Left cardiac atrium (tissue), 4 donors: ENCODE results near the gene RINL. TPM values are rescaled to one million over a fixed set of nuclear protein-coding genes. Genes with fewer than 3 reads are reported as not detected.

Source experiments
- ATAC-seq, 2 donors: fragments of 200-7000 bp; cut with Tn5 transposase; one replicate each; pipeline ENCODE4 v1.9.1; 2020; ENCODE audit warnings: mild to moderate bottlenecking in 2 of 2, moderate library complexity in 2 of 2
- DNase-seq: peaks from one replicate; pipeline ENCODE4 v3.0.0-alpha.2; 2020
- intact Hi-C, 2 donors: fragments of 100-400 bp; cut with DNase I; formaldehyde crosslinking; loops; one replicate each; pipeline versions ENCODE4 v1.14.1 to v1.15.1; 2022 to 2023
- long read RNA-seq: library from polyadenylated mRNA; unstranded; transcript quantifications from one replicate; pipeline ENCODE4 v2.0.0, GENCODE V29; 2021
- total RNA-seq, 2 donors: library from RNA; stranded (reverse); fragmentation: NEBNext Ultra II Directional; extraction: Animal tissue kit (Norgen Biotek cat#: 25700); gene quantifications; one replicate each; pipeline ENCODE4 v1.2.1, GENCODE V29; 2021
- donor health status: DM: no; HTN: yes; CAD: no.
- donor health status: DM: no; HTN: yes; CAD: no; lungs with severe emphysema.
- donor health status: DM: yes; HTN: yes; CAD: no.
- donor health status: Dilated cardiomyopathy.

RINL gene
- total RNA-seq, result 1 to 10 TPM; 4.4 to 7.6 TPM
- long read RNA-seq, partial matches to known transcripts, result 2 of 2 reads
- long read RNA-seq, other reads (novel, unspliced or antisense), result 0 of 2 reads

DNA sequence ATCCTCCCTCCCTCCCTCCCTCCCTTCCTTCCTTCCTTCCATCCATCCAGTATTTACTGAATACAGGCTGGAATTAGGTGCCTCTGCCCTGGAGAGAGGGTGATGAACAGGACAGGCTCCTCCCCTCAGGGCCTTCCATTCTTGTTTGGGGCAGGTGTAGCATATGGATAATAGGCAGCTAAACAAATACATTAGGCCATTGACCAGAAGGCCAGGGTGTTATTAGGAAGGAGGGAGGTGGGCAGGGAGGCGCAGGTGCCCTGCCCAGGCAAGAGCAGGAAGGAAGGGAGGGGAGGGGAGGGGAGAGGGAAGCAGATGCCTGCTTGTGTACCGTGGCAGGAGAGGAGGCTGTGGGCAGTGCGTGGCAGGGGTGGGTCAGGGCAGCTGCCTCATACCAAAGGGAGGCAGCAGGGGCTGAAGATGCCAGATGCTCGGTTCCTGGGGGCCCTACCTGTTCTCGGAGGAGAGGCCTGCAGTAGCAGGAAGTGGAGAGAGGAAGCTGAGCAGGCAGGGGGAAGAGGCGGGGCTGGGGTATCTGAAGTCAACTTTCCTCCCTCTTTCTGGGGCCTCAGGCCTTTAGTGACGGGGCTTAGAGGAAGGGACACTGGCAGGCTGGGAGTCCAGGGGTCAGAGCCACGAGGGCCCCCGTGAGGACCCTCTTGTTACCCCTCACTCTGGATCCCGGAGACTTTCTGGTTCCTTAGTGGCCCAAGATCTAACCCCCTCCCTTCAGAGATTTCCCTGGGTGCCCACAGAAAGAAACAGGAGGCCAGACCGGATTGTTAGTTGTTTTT lies at the start of gene RINL:
Gene RINL, minus strand, starts transcription at position 495 of the 794 bp plus-strand sequence. CDS start 1,533 bp downstream, outside the sequence.
- peak; percentile 33 for DNase-seq
- intact Hi-C loops, result no loop called here
- peak; percentile 40 to 72 for ATAC-seq

DNA sequence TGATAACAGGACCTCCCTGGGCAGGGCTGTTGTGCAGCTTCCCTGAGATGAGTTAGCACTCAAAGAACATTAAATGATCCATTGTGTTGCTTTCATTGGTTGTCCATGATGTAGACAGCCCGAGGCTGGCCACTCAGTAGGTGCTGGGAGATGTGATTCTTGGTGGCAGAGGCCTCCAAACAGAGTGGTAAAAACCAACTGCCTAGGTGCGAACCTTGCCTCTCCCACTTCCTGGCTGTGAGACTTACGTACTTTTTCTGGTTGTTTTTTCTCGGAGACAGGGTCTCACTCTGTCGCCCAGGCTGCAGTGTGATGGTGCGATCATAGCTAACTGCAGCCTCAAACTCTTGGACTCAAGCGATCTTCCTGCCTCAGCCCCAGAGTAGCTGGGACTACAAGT lies 46.3 kb upstream of the RINL start:
- DNase-seq (no peak), ATAC-seq (peak in 1 of 2 donors; percentile 27)
- intact Hi-C loops, result loop anchor here (10.0 kb wide), 3 partner anchors 280 to 380 kb away; partner anchors contain the start of genes ACTN4 (in 1 of the 2), EIF3K (in 1 of the 2) and MAP4K1 (in 1 of the 2)

DNA sequence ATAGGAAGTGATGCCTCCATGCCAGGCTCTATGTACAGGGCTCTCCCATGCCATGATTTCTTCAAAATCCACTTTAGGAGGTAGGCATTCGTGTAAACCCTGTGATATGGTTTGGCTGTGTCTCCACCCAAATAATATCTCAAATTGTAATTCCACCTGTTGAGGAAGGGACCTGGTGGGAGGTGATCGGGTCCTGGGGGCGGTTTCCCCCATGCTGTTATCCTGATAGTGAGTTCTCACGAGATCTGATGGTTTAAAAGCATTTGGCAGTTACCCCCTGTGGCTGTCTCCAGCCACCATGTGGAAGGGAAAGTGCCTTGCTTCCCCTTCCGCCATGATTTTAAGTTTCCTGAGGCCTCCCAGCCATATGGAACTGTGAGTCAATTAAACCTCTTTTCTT lies 44.4 kb upstream of the RINL start:
- DNase-seq, result no peak
- ATAC-seq, result no peak
- intact Hi-C loops, result loop anchor here (10.0 kb wide), 3 partner anchors 278 to 378 kb away; partner anchors contain the start of genes ACTN4 (in 1 of the 2), EIF3K (in 1 of the 2) and MAP4K1 (in 1 of the 2)

DNA sequence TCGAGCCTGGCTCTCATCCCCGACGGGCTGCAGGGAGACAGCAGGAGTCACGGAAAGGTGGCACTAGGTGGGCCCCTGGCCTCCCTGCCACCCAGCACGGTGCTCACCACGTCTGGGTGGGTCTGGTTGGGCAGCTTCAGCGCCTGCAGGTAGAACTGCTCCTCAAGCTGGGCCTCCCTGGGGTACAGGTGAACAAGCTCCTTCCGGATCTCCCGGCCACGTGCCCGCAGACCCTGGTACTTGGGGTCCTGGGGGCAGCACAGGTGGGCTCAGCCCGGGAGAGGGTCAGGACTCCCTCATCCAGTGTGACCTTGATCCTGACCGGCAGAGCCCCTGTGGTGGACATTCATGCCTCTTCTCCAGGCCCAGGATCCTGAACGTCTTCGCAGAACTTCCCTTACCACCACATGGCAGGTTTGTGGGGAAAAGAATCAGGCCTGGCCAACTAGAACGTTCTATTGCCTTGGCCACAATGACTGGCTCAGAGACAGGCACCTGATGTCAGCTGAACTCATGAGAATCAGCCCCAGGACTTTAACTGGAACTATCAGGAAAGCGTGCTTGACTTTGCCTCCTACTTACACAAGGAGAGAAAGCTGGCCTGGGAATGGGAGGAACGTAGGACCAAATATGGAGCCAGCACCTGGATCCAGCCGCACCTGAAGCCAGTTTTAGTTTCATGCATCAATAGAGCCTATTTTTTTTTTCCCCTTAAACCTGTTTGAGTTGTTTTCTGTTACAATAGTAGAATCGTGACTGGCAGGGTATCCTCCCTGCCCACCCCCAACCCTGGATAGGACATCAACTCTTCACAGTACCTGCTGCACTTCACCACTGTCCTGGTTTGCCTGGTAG lies 43.6 kb upstream of the RINL start:
- intact Hi-C loops, result loop anchor here (10.0 kb wide), 3 partner anchors 277 to 377 kb away; partner anchors contain the start of genes ACTN4 (in 1 of the 2), EIF3K (in 1 of the 2) and MAP4K1 (in 1 of the 2)
- no peak for ATAC-seq
- no peak for DNase-seq

GRCh38 chr19:38920602-38921419 lies 42.7 kb upstream of the RINL start:
- ATAC-seq, result no peak
- intact Hi-C loops, result loop anchor here (10.0 kb wide), 3 partner anchors 276 to 376 kb away; partner anchors contain the start of genes ACTN4 (in 1 of the 2), EIF3K (in 1 of the 2) and MAP4K1 (in 1 of the 2)
- DNase-seq, result no peak

- ATAC-seq, result no peak
- no peak for DNase-seq
- intact Hi-C loops, result loop anchor here (10.0 kb wide), 3 partner anchors 275 to 375 kb away; partner anchors contain the start of genes ACTN4 (in 1 of the 2), EIF3K (in 1 of the 2) and MAP4K1 (in 1 of the 2)
These were observed 41.9 kb upstream of the RINL start for GRCh38 chr19:38919837-38920601.

- no peak for ATAC-seq
- DNase-seq, result no peak
- intact Hi-C loops, result no loop called here
These were observed 40.5 kb upstream of the RINL start for GRCh38 chr19:38918526-38918925.

DNA sequence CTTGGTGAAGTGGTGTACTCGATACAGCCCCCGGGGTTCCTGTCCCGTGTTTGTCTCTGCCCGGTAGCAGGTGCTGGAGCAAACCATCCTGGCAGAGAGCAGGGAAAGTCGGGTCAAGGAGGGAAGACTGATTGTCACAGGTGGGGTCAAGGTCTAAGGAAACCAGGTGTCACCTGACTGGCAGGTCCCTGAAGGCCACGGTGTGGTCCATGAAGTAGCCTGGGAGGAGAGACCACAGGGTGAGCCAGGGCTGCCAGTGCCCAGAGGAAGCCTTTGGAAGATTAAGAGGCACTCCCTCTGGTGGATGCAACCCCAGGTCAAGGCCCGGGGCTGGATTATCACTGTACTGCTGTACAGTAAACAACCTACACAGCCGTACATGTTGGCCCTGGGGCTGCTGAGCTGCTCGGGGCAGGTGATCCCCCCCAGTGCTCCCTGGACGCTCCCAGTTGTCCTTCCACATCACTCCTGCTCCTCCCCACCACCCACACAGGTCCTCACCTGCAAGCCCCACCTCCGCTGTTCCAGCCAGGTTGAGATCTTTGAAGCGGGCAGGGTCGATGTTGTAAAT lies 39.9 kb upstream of the RINL start:
- ATAC-seq, result no peak
- intact Hi-C loops, result no loop called here

DNA sequence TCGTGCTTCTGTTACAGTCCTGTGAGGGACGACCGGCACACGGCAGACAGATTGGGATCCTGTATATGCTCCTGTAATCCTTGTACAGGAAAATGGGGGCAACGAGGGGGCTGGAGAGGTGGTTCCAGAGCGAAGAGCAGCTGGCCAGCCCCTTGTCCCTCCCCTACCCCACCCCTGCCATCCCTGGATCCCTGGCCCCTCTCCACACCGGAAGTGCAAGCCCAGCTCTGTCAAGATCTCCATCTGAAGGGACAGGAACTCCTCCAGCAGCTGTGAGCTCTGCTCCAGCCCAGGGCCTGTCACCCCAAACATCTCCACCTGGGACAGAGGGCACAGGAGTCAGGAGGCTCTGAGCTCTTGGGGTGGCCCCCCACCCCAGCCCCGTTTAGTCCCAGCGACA lies 39.4 kb upstream of the RINL start:
- intact Hi-C loops, result no loop called here
- DNase-seq (no peak), ATAC-seq (no peak)

More for the DNA sequence above, 39.9 kb upstream of the RINL start:
- DNase-seq, result no peak

- ATAC-seq (no peak), DNase-seq (no peak)
- intact Hi-C loops, result no loop called here
These were observed 37.5 kb upstream of the RINL start for GRCh38 chr19:38915329-38916321.

GRCh38 chr19:38913958-38914357 lies 35.9 kb upstream of the RINL start:
- no peak for ATAC-seq
- no peak for DNase-seq
- intact Hi-C loops, result no loop called here

- intact Hi-C loops, result no loop called here
- ATAC-seq (no peak), DNase-seq (no peak)
These were observed 34.8 kb upstream of the RINL start for GRCh38 chr19:38912600-38913514.

DNA sequence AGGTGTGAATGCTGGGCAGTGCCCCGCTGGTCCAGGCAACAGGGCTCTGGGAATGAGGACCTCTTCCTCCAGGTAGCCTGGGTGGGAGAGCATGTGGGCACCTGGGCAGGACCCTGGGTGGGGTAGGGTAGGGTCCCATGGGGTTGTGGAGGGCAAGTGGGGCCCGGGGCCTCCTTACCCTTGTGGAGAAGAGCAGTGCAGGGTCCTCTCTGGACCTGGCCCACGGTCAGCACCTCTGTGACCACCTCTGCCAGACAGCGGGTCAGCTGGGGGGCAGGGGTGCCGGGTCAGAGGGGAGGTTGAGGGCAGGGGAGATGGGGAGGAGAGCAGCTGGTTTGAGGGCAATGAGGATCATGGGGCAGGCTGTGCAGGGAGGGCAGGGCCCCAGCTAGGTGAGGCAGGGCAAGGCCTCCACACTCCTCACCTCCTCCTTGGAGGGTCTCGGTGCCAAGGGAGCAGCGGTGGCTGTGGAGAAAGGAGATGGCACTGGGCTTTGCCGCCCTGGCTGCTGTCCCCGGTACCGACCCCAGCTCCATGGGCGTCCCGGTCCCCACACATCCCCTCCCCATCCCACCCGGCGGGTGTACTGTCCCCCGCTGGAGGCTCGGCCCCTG lies 33.4 kb upstream of the RINL start:
- ATAC-seq (no peak), DNase-seq (no peak)
- intact Hi-C loops, result no loop called here

DNA sequence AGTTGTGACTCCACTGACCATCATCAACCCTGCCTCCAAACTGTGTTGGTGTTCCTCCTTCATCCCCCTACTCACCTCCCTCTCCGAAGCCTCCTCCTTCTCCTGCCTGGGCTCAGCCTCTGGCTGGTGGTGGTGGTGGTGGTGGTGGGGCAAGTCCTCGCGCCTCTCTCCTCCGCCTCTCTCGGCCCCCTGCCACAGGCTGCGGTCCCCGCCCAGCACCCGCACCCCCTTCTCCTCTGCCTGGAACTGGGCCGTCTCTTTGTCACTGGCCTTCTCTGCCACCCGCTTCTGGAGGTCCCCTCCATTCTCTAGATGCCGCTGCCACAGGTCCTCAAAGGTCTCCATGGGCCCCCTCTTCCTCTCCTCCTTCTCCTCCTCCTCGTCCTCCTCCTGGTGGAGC lies 32.4 kb upstream of the RINL start:
- DNase-seq (no peak), ATAC-seq (no peak)
- intact Hi-C loops, result no loop called here

DNA sequence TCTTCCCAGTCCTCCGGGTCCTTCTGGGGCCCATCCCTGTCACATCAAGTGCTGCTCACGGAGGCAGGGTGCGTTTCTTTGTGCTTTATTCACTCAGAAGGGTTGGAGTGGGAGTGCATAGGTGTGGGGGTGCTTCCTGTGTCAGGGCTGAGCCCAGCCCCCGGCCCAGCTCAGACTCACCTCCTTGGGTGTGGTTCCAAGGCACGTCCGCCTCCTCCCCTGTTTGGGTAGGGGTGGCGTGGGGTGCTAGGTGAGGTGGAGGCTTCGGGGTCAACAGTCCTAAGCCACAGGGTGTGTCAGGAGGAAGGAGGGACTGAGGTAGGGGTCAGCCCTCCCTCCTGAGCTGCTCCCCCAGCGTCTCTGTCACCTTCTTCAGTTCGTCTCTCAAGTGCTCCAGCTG lies 30.8 kb upstream of the RINL start:
- intact Hi-C loops, result no loop called here
- DNase-seq, result no peak

More for the DNA sequence above, 30.8 kb upstream of the RINL start:
- no peak for ATAC-seq
